Measurements from ENCODE around the gene TMEM170B.

DNA sequence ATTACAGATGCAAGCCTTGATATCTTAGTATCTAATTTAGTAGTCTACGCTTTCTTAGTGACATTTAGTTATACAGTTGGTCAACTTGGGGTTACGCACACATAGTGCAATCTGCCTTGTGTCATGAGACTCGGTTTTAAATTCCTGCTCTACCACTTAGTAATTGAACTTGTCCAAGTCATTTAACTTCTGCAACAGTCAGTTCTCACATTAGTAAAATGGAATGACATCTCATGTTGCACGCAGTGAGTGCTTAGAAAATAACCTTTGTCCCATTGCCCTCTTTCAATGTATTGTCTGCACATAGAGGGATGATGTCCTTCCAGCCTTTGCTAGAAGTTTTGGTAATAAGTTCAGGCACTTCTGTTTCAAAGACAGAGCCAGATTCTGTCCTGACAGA lies 48.6 kb downstream of the TMEM170B start:
- TF ChIP-seq, protein P1, sequence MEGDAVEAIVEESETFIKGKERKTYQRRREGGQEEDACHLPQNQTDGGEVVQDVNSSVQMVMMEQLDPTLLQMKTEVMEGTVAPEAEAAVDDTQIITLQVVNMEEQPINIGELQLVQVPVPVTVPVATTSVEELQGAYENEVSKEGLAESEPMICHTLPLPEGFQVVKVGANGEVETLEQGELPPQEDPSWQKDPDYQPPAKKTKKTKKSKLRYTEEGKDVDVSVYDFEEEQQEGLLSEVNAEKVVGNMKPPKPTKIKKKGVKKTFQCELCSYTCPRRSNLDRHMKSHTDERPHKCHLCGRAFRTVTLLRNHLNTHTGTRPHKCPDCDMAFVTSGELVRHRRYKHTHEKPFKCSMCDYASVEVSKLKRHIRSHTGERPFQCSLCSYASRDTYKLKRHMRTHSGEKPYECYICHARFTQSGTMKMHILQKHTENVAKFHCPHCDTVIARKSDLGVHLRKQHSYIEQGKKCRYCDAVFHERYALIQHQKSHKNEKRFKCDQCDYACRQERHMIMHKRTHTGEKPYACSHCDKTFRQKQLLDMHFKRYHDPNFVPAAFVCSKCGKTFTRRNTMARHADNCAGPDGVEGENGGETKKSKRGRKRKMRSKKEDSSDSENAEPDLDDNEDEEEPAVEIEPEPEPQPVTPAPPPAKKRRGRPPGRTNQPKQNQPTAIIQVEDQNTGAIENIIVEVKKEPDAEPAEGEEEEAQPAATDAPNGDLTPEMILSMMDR (IDR thresholded peaks at IDR 0.05; ENCODE audit: low read depth, low read length, poor library complexity, severe bottlenecking), result no peak
- TF ChIP-seq EZH2phosphoT487 (IDR thresholded peaks at IDR 0.05; ENCODE audit: borderline replicate concordance, low read length), result no peak

Data from DOHH2 (cell line).